ENCODE data around the gene FARSB.

The FARSB gene

GRCh38 chr2:222615320-222615719 lies 40.6 kb downstream of the FARSB start:
- TF ChIP-seq YY1 (IDR thresholded peaks at IDR 0.05; ENCODE audit: low read depth), result no peak
- TF ChIP-seq ZBTB7A (IDR thresholded peaks at IDR 0.05; ENCODE audit: low read depth), result no peak
- TF ChIP-seq TEAD4 (IDR thresholded peaks at IDR 0.05), result no peak
- no peak for TF ChIP-seq EP300 (IDR thresholded peaks at IDR 0.05; ENCODE audit: borderline replicate concordance)
- no peak for TF ChIP-seq RAD21 (IDR thresholded peaks at IDR 0.05; ENCODE audit: low read depth)
- no peak for TF ChIP-seq MAX (IDR thresholded peaks at IDR 0.05)
- TF ChIP-seq EGR1 (IDR thresholded peaks at IDR 0.05), result no peak
- no peak for TF ChIP-seq REST (IDR thresholded peaks at IDR 0.05; ENCODE audit: low read depth)
- TF ChIP-seq FOXM1 (IDR thresholded peaks at IDR 0.05; ENCODE audit: borderline replicate concordance, low read depth), result no peak
- TF ChIP-seq TAF1 (IDR thresholded peaks at IDR 0.05; ENCODE audit: low read depth), result no peak
- TF ChIP-seq CREB1 (IDR thresholded peaks at IDR 0.05; ENCODE audit: low read depth), result no peak
- no peak for TF ChIP-seq NFIC (IDR thresholded peaks at IDR 0.05)
- no peak for TF ChIP-seq USF1 (IDR thresholded peaks at IDR 0.05)
- no peak for TF ChIP-seq CEBPB (IDR thresholded peaks at IDR 0.05)
- TF ChIP-seq TCF12 (IDR thresholded peaks at IDR 0.05; ENCODE audit: low read depth), result no peak

- peak; percentile 78 for TF ChIP-seq RAD21 (IDR thresholded peaks at IDR 0.05; ENCODE audit: low read depth)
- no peak for TF ChIP-seq ZBTB7A (IDR thresholded peaks at IDR 0.05; ENCODE audit: low read depth)
- no peak for TF ChIP-seq EGR1 (IDR thresholded peaks at IDR 0.05)
- TF ChIP-seq TEAD4 (IDR thresholded peaks at IDR 0.05), result no peak
- TF ChIP-seq YY1 (IDR thresholded peaks at IDR 0.05; ENCODE audit: low read depth), result no peak
Observed at GRCh38 chr2:222613715-222614331, 42.1 kb downstream of the FARSB start.

- TF ChIP-seq MAX (IDR thresholded peaks at IDR 0.05), result no peak
- TF ChIP-seq TAF1 (IDR thresholded peaks at IDR 0.05; ENCODE audit: low read depth), result no peak
- TF ChIP-seq CEBPB (IDR thresholded peaks at IDR 0.05), result no peak
- no peak for TF ChIP-seq EGR1 (IDR thresholded peaks at IDR 0.05)
- TF ChIP-seq USF1 (IDR thresholded peaks at IDR 0.05), result no peak
- TF ChIP-seq RAD21 (IDR thresholded peaks at IDR 0.05; ENCODE audit: low read depth), result no peak
- TF ChIP-seq EP300 (IDR thresholded peaks at IDR 0.05; ENCODE audit: borderline replicate concordance), result no peak
- no peak for TF ChIP-seq TEAD4 (IDR thresholded peaks at IDR 0.05)
- TF ChIP-seq NFIC (IDR thresholded peaks at IDR 0.05), result no peak
- no peak for TF ChIP-seq TCF12 (IDR thresholded peaks at IDR 0.05; ENCODE audit: low read depth)
- no peak for TF ChIP-seq YY1 (IDR thresholded peaks at IDR 0.05; ENCODE audit: low read depth)
- TF ChIP-seq ZBTB7A (IDR thresholded peaks at IDR 0.05; ENCODE audit: low read depth), result no peak
- no peak for TF ChIP-seq CREB1 (IDR thresholded peaks at IDR 0.05; ENCODE audit: low read depth)
- no peak for TF ChIP-seq REST (IDR thresholded peaks at IDR 0.05; ENCODE audit: low read depth)
- no peak for TF ChIP-seq FOXM1 (IDR thresholded peaks at IDR 0.05; ENCODE audit: borderline replicate concordance, low read depth)
Observed at GRCh38 chr2:222611684-222612083, 44.2 kb downstream of the FARSB start.

- TF ChIP-seq REST (IDR thresholded peaks at IDR 0.05; ENCODE audit: low read depth) (no peak), TEAD4 (IDR thresholded peaks at IDR 0.05) (no peak), FOXM1 (IDR thresholded peaks at IDR 0.05; ENCODE audit: borderline replicate concordance, low read depth) (no peak), TCF12 (IDR thresholded peaks at IDR 0.05; ENCODE audit: low read depth) (no peak), CEBPB (IDR thresholded peaks at IDR 0.05) (no peak), MAX (IDR thresholded peaks at IDR 0.05) (no peak), TAF1 (IDR thresholded peaks at IDR 0.05; ENCODE audit: low read depth) (no peak), USF1 (IDR thresholded peaks at IDR 0.05) (no peak), NFIC (IDR thresholded peaks at IDR 0.05) (no peak), EGR1 (IDR thresholded peaks at IDR 0.05) (no peak), CREB1 (IDR thresholded peaks at IDR 0.05; ENCODE audit: low read depth) (no peak), ZBTB7A (IDR thresholded peaks at IDR 0.05; ENCODE audit: low read depth) (no peak), YY1 (IDR thresholded peaks at IDR 0.05; ENCODE audit: low read depth) (no peak), RAD21 (IDR thresholded peaks at IDR 0.05; ENCODE audit: low read depth) (no peak), EP300 (IDR thresholded peaks at IDR 0.05; ENCODE audit: borderline replicate concordance) (no peak)
Observed at GRCh38 chr2:222610746-222611145, 45.1 kb downstream of the FARSB start.

Data from Ishikawa (cell line).